Fibroblast of mammary gland (primary cell): Measurements from ENCODE around the gene PLOD2.

Experiments
- DNase-seq: peaks from one replicate; pipeline ENCODE4 v3.0.0-alpha.2; 2010; ENCODE audit warnings: low read depth
- H3K4me3 ChIP-seq: 2 replicates; pipeline ENCODE4 v1.5.1; 2011; ENCODE audit warnings: low read depth, mild to moderate bottlenecking, low read length, moderate library complexity; ENCODE audit not compliant: control insufficient read depth
- TF ChIP-seq, protein P1 (sequence below): conservative IDR thresholded peaks from 2 replicates; pipeline ENCODE4 v1.5.1; 2011; ENCODE audit warnings: low read depth, low read length, inconsistent platforms; ENCODE audit not compliant: control insufficient read depth, insufficient read depth

The PLOD2 gene

DNA sequence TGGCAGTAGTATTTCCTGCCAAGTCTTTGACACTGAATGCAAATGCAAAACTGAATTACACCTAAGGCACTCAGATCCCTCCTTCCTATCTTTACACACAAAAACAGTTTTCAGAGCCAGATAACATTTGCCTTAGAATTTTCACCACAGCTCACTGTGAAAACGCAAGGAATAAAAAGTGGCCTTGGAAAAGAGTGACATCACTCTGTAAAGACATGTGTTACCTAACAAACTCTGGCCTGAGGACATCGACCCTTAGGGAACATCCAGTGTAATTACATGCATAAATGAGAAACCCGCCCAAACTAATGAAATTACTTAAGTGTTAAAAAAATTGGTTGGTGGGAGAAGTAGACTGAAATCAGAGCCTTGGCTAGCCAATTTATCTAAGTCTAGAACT is 88.9 kb downstream of the PLOD2 start:
- DNase-seq = no peak
- TF ChIP-seq, protein P1, sequence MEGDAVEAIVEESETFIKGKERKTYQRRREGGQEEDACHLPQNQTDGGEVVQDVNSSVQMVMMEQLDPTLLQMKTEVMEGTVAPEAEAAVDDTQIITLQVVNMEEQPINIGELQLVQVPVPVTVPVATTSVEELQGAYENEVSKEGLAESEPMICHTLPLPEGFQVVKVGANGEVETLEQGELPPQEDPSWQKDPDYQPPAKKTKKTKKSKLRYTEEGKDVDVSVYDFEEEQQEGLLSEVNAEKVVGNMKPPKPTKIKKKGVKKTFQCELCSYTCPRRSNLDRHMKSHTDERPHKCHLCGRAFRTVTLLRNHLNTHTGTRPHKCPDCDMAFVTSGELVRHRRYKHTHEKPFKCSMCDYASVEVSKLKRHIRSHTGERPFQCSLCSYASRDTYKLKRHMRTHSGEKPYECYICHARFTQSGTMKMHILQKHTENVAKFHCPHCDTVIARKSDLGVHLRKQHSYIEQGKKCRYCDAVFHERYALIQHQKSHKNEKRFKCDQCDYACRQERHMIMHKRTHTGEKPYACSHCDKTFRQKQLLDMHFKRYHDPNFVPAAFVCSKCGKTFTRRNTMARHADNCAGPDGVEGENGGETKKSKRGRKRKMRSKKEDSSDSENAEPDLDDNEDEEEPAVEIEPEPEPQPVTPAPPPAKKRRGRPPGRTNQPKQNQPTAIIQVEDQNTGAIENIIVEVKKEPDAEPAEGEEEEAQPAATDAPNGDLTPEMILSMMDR = no peak

GRCh38 chr3:146071632-146072031 is 89.4 kb downstream of the PLOD2 start:
- no peak overlapping the region for H3K4me3 ChIP-seq
- TF ChIP-seq, protein P1 = no peak
- no peak for DNase-seq

More for the DNA sequence above, 88.9 kb downstream of the PLOD2 start:
- no peak overlapping the region for H3K4me3 ChIP-seq

- peak; percentile 94 for DNase-seq
Observed at GRCh38 chr3:146067048-146067447, 93.9 kb downstream of the PLOD2 start.

GRCh38 chr3:146065573-146066006 is 95.4 kb downstream of the PLOD2 start:
- TF ChIP-seq, protein P1 = peak; percentile 65
- peak; percentile 83 for DNase-seq
- no peak overlapping the region for H3K4me3 ChIP-seq

More at GRCh38 chr3:146067048-146067447, 93.9 kb downstream of the PLOD2 start:
- TF ChIP-seq, protein P1 = no peak
- no peak overlapping the region for H3K4me3 ChIP-seq

GRCh38 chr3:146058241-146058640 is 102.7 kb downstream of the PLOD2 start:
- TF ChIP-seq, protein P1 = no peak
- no peak overlapping the region for H3K4me3 ChIP-seq
- DNase-seq = no peak

- TF ChIP-seq, protein P1 = no peak
- no peak overlapping the region for H3K4me3 ChIP-seq
- no peak for DNase-seq
Observed at GRCh38 chr3:146052791-146053310, 108.1 kb downstream of the PLOD2 start.
